Measurements from ENCODE around the gene SLC33A1. TPM values are rescaled to one million over a fixed set of nuclear protein-coding genes. Genes with fewer than 3 reads are reported as not detected.
"Not testable (repeated sequence)": the region's sequence is repeated elsewhere in the genome, so short reads cannot be mapped to it uniquely, and the experiment has no call there.

The SLC33A1 gene
- total RNA-seq (10 to 100 TPM; 17.3 to 23.7 TPM), total RNA-seq (4.4 to 14.9 reads per million in 2 donors)

DNA sequence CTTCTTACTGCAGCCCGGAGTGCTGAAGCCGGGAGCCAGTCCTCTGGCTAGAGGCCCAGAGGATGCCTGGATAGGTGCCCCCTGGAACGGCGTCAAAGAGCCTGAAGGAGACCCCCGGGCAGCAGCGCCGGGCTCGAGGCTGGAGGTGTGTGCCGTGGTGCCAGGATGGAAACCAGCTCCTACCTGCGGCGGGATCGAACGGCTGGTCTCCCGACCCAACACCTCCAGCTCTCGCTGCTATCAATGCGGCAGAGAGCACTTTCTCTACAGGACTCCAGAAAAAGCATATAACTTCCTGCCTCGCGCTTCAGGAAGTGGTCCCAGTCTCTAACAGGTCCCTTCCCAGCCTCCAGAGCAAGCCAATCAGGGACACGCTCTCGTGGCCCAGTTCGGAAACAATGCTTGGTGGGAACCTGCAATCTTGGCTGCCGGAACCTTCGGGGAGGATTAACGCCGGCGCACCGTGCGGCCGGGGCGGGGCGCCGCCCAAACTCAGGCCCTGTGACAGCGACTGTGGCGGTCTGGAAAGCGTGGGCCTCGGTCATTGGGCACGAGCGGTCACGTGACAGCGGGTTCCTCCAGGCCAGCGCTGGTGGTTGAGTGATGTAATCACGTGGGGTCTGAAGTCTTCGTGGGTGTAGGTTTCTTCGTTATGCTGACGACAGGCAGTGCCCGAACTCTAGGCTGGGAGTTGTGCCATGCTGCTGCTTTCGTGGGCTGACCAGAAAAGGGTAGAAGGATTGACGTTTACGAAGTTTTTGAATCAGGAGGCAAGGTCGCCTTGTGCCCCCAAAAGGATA is at the start of gene SLC33A1:
SLC33A1 (minus strand) TSS at position 287 of the 800 bp plus-strand sequence. CDS start 430 bp downstream, outside the sequence.
- peak within 1 kb of the TSS; percentile 94 for H3K27ac Mint-ChIP-seq
- no peaks in the 10 kb centered on the region for H3K27me3 Mint-ChIP-seq
- peak; percentile 92 for ATAC-seq
- H3K4me3 Mint-ChIP-seq, result peak within 1 kb of the TSS; percentile 95
- peaks cover 28% of the 10 kb centered on the region for H3K4me1 Mint-ChIP-seq
- H3K9me3 ChIP-seq (ENCODE audit: control insufficient read depth, low read length, poor library complexity, severe bottlenecking), result no peaks in the 10 kb centered on the region
- DNase-seq, result peak; percentile 96 to 98 (median 98)
- no peaks in the 10 kb centered on the region for H3K36me3 Mint-ChIP-seq (ENCODE audit: low read depth)

- H3K4me3 Mint-ChIP-seq, result no peak overlapping the region
- ATAC-seq, result no peak
- no peak for DNase-seq
- peaks cover 5% of the 10 kb centered on the region for H3K36me3 Mint-ChIP-seq (ENCODE audit: low read depth)
- no peaks in the 10 kb centered on the region for H3K9me3 ChIP-seq (ENCODE audit: control insufficient read depth, low read length, poor library complexity, severe bottlenecking)
- peaks cover 6% of the 10 kb centered on the region for H3K4me1 Mint-ChIP-seq
- no peaks in the 10 kb centered on the region for H3K27me3 Mint-ChIP-seq
- no peak overlapping the region for H3K27ac Mint-ChIP-seq
Observed at GRCh38 chr3:155895379-155895900, 41.2 kb upstream of the SLC33A1 start.

GRCh38 chr3:155891321-155891720 is 37.1 kb upstream of the SLC33A1 start:
- peaks cover 2% of the 10 kb centered on the region for H3K36me3 Mint-ChIP-seq (ENCODE audit: low read depth)
- H3K4me3 Mint-ChIP-seq, result no peak overlapping the region

DNA sequence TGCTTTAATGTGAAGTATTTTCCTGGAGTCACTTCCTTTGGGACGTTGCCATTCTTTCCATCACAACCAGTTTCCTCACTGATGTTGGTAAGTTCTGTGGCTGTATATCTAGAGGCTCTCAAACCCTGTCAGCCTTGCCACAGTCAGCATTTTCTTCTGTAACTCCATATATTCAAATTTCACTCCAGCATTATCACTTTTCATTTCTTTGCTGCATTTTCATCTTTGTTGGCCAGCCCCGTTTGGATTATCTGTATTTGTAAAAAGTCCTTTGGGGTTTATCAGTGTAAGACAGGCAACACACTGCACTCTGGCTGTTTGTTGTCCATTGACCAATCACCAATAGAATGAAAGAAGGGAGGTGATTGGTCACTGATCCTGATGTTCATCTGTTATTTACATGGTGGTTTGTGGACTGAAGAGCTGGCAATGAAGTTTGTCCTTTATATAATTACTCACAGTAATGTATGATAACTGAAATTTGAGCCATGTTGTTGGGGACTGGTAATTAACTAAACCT is 36.5 kb upstream of the SLC33A1 start:
- H3K4me3 Mint-ChIP-seq, result no peak overlapping the region
- no peak overlapping the region for H3K27ac Mint-ChIP-seq
- peaks cover 2% of the 10 kb centered on the region for H3K36me3 Mint-ChIP-seq (ENCODE audit: low read depth)
- DNase-seq, result no peak
- H3K27me3 Mint-ChIP-seq, result no peaks in the 10 kb centered on the region
- peaks cover 29% of the 10 kb centered on the region for H3K4me1 Mint-ChIP-seq
- H3K9me3 ChIP-seq (ENCODE audit: control insufficient read depth, low read length, poor library complexity, severe bottlenecking), result no peaks in the 10 kb centered on the region
- ATAC-seq, result no peak

More at GRCh38 chr3:155891321-155891720, 37.1 kb upstream of the SLC33A1 start:
- DNase-seq (no peak), ATAC-seq (no peak)
- H3K27ac Mint-ChIP-seq, result no peak overlapping the region
- H3K27me3 Mint-ChIP-seq, result no peaks in the 10 kb centered on the region
- H3K9me3 ChIP-seq (ENCODE audit: control insufficient read depth, low read length, poor library complexity, severe bottlenecking), result no peaks in the 10 kb centered on the region
- H3K4me1 Mint-ChIP-seq, result peaks cover 24% of the 10 kb centered on the region

DNA sequence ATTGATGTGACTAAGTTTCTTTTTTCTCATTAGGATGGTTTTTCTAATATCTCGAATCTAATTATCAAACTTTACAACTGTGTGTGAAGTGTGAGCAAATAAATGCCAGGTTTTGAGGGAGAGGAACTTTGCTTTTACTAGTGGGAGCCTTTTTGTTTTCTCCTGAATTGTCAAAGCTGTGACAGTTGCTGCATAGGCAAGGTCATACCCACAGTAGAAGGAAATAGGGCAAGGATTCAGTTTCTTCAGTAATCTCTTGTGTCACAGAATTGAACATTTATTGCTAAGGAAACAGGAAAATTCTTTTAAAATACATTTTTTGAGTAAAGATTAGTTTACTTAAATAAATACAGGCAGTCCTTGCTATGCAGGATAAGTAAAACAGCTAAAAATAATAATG is 35.7 kb upstream of the SLC33A1 start:
- DNase-seq, result no peak
- no peak for ATAC-seq
- H3K27ac Mint-ChIP-seq, result no peak overlapping the region

DNA sequence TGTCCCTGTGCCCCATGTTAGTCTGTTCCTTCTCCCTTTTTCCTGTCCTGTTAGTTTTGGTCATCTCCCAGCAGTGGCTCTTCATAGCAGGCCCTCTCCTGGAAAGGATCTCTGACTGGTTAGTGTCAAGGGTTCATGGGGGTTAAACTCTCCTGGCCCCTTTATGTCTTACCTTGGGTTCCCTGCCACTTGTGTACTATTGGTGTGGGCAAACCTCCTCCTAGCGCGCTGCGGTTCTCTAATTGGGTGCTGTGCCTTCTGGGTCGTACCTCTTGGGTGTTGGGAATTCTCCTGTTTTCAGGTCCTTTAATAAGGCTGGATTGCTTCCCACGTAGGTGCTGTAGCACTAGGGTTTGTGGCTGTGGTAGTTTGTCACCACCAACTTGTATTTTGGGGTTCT is 35.0 kb upstream of the SLC33A1 start:
- Mint-ChIP-seq H3K27ac (no peak overlapping the region), H3K4me1 (peaks cover 36% of the 10 kb centered on the region), H3K36me3 (ENCODE audit: low read depth) (peaks cover 2% of the 10 kb centered on the region), H3K27me3 (no peaks in the 10 kb centered on the region), H3K4me3 (no peak overlapping the region)
- no peak for DNase-seq
- H3K9me3 ChIP-seq (ENCODE audit: control insufficient read depth, low read length, poor library complexity, severe bottlenecking), result no peaks in the 10 kb centered on the region
- no peak for ATAC-seq

More for the DNA sequence above, 35.7 kb upstream of the SLC33A1 start:
- no peak overlapping the region for H3K4me3 Mint-ChIP-seq
- H3K27me3 Mint-ChIP-seq, result no peaks in the 10 kb centered on the region
- peaks cover 2% of the 10 kb centered on the region for H3K36me3 Mint-ChIP-seq (ENCODE audit: low read depth)
- no peaks in the 10 kb centered on the region for H3K9me3 ChIP-seq (ENCODE audit: control insufficient read depth, low read length, poor library complexity, severe bottlenecking)
- H3K4me1 Mint-ChIP-seq, result peaks cover 30% of the 10 kb centered on the region

DNA sequence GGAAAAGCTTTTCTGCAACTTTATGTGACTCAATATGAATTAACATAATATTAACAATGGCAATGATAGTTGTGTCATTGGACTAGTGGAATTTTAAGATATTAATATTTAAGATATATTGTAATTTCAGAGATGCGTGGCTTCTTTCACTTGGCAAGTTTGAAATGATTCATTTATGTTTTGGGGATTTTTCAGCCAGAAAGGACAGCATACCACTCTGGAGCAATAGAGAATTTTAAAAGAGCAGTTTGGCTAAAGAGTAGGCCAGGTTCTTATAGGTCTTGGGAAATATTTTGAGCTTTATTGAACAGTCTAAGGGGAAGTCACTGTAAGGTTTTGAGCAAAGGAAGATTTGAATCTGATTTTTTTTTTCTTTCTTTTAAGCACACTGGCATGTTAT is 32.7 kb upstream of the SLC33A1 start:
- no peak overlapping the region for H3K4me3 Mint-ChIP-seq
- no peak overlapping the region for H3K27ac Mint-ChIP-seq
- peaks cover 2% of the 10 kb centered on the region for H3K36me3 Mint-ChIP-seq (ENCODE audit: low read depth)
- H3K27me3 Mint-ChIP-seq, result no peaks in the 10 kb centered on the region
- ATAC-seq (no peak), DNase-seq (no peak)
- H3K9me3 ChIP-seq (ENCODE audit: control insufficient read depth, low read length, poor library complexity, severe bottlenecking), result no peaks in the 10 kb centered on the region
- H3K4me1 Mint-ChIP-seq, result peaks cover 41% of the 10 kb centered on the region

DNA sequence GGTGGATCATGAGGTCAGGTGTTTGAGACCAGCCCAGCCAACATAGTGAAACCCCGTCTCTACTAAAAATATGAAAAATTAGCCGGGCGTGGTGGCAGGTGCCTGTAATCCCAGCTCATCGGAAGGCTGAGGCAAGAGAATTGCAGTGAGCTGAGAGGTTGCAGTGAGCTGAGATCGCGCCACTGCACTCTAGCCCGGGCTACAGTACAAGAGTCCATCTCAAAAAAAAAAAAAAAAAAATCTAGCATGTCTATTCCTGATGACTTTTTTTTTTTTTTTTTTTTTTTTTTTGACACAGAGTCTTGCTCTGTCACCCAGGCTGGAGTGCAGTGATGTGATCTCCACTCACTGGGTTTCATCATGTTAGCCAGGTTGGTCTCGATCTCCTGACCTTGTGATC is 32.1 kb upstream of the SLC33A1 start:
- H3K9me3 ChIP-seq (ENCODE audit: control insufficient read depth, low read length, poor library complexity, severe bottlenecking); DNase-seq; H3K36me3 Mint-ChIP-seq (ENCODE audit: low read depth); H3K27me3 Mint-ChIP-seq; H3K27ac Mint-ChIP-seq; H3K4me3 Mint-ChIP-seq; ATAC-seq: not testable (repeated sequence)
- H3K4me1 Mint-ChIP-seq, result peaks cover 44% of the 10 kb centered on the region

DNA sequence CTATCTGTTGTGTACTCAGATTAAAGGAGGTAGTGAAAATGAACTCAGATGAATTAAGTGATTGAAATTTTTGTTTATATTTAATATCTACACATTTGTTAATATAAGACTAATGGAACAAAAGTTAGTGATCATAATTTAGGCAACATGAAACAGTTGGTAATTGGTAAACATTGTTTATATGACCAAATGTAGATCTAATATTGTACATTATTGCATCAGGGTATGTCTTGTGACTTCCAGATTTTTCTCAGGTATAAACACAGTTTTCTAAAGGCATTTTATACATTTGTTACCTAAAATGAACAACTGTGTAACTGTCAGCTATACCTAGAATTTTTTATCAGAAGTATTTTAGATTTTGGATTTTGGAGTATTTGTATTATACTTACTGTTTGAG is 31.1 kb upstream of the SLC33A1 start:
- Mint-ChIP-seq H3K36me3 (ENCODE audit: low read depth) (peaks cover 2% of the 10 kb centered on the region), H3K4me1 (peaks cover 44% of the 10 kb centered on the region), H3K27ac (no peak overlapping the region), H3K27me3 (no peaks in the 10 kb centered on the region), H3K4me3 (no peak overlapping the region)
- no peak for ATAC-seq
- DNase-seq, result no peak
- H3K9me3 ChIP-seq (ENCODE audit: control insufficient read depth, low read length, poor library complexity, severe bottlenecking), result no peaks in the 10 kb centered on the region

GRCh38 chr3:155884292-155884691 is 30.1 kb upstream of the SLC33A1 start:
- no peak for ATAC-seq
- Mint-ChIP-seq H3K27me3 (no peaks in the 10 kb centered on the region), H3K27ac (no peak overlapping the region), H3K4me1 (peaks cover 43% of the 10 kb centered on the region), H3K4me3 (no peak overlapping the region), H3K36me3 (ENCODE audit: low read depth) (peaks cover 2% of the 10 kb centered on the region)
- no peak for DNase-seq
- H3K9me3 ChIP-seq (ENCODE audit: control insufficient read depth, low read length, poor library complexity, severe bottlenecking), result no peaks in the 10 kb centered on the region

DNA sequence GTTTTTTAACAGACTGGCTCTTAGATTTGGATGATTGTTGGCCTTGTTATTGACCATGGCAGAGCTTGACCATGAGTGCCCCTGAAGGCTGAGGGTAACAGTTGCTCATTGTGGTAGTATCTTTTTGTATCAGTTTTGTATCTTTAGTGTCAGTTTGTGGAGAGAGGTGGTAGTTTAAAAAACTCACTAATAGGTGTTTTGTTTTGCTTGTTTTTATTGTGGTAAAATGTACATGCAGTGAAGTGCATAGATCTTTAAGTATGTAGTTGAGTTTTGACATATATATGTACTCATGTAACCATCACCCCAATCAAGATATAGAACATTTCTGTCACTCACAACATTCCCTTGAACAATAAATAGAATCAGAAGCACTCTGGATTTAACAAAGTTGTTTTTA is 26.1 kb upstream of the SLC33A1 start:
- H3K27ac Mint-ChIP-seq, result no peak overlapping the region
- no peaks in the 10 kb centered on the region for H3K27me3 Mint-ChIP-seq
- no peak for DNase-seq
- peaks cover 36% of the 10 kb centered on the region for H3K4me1 Mint-ChIP-seq
- no peaks in the 10 kb centered on the region for H3K9me3 ChIP-seq (ENCODE audit: control insufficient read depth, low read length, poor library complexity, severe bottlenecking)
- no peak overlapping the region for H3K4me3 Mint-ChIP-seq
- ATAC-seq, result no peak
- no peaks in the 10 kb centered on the region for H3K36me3 Mint-ChIP-seq (ENCODE audit: low read depth)

GRCh38 chr3:155876503-155876902 is 22.3 kb upstream of the SLC33A1 start:
- Mint-ChIP-seq H3K27ac (no peak overlapping the region), H3K36me3 (ENCODE audit: low read depth) (peaks cover 3% of the 10 kb centered on the region), H3K27me3 (no peaks in the 10 kb centered on the region), H3K4me3 (no peak overlapping the region), H3K4me1 (peaks cover 32% of the 10 kb centered on the region)
- ATAC-seq, result no peak
- H3K9me3 ChIP-seq (ENCODE audit: control insufficient read depth, low read length, poor library complexity, severe bottlenecking), result no peaks in the 10 kb centered on the region
- DNase-seq, result no peak

DNA sequence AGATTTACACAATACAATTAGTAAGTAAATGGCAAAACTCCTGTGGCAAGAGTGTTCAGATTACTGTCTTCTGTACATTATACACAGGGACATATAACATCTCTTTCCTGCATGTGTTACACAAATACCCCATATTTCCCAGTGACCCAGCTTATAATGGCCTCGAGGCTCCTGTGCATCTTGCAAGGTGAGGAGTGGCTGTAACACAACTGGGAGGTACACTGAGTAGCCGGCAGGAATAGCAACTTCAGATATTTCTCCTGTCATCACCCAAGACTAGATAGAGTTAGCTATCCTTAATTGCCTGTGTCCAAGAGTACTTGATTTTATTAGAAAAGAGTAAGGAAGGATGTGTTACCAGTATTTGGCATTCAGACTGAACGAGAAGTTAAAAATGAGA is 21.8 kb upstream of the SLC33A1 start:
- DNase-seq (no peak), ATAC-seq (no peak)
- Mint-ChIP-seq H3K36me3 (ENCODE audit: low read depth) (peaks cover 3% of the 10 kb centered on the region), H3K4me3 (no peak overlapping the region), H3K4me1 (peaks cover 30% of the 10 kb centered on the region), H3K27ac (no peak overlapping the region), H3K27me3 (no peaks in the 10 kb centered on the region)
- H3K9me3 ChIP-seq (ENCODE audit: control insufficient read depth, low read length, poor library complexity, severe bottlenecking), result no peaks in the 10 kb centered on the region

Measured in T-helper 17 cell (primary cell).